NCI-H187 treated with DMSO at 0.1 percent for 48 hours (cell line): ENCODE measurements around the gene ITPRID1.

Experiments used
- DNase-seq: peaks from one replicate; lab custom pipeline; 2025; lab: John Stamatoyannopoulos, UW

ITPRID1 gene

GRCh38 chr7:31633894-31634494 is 120.1 kb downstream of the ITPRID1 start:
- no peak for DNase-seq

GRCh38 chr7:31640381-31640780 is 126.5 kb downstream of the ITPRID1 start:
- no peak for DNase-seq

DNA sequence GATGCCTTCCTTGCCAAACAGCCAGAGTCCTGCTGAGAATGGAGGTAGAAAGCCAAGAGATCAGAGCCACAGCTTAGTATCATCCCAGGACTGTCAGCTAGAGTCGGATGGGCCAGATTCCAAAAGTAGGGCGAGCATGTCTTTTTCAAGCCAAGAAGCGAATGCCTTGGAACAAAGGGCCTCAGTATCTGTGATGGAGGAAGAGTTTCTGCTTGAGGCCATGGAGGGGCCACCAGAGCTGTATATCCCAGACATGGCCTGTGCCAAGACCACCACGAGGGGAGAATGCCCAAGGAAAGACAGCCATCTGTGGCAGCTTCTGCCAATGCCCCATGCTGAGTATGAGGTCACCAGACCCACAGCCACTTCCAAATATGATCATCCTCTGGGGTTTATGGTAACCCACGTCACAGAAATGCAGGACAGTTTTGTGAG is 128.8 kb downstream of the ITPRID1 start:
- no peak for DNase-seq

- DNase-seq, result no peak
Observed at GRCh38 chr7:31646942-31647341, 133.1 kb downstream of the ITPRID1 start.

- no peak for DNase-seq
Observed at GRCh38 chr7:31647511-31647910, 133.6 kb downstream of the ITPRID1 start.

- DNase-seq, result no peak
Observed at GRCh38 chr7:31648288-31648687, 134.4 kb downstream of the ITPRID1 start.

GRCh38 chr7:31648880-31649279 is 135.0 kb downstream of the ITPRID1 start:
- no peak for DNase-seq

DNA sequence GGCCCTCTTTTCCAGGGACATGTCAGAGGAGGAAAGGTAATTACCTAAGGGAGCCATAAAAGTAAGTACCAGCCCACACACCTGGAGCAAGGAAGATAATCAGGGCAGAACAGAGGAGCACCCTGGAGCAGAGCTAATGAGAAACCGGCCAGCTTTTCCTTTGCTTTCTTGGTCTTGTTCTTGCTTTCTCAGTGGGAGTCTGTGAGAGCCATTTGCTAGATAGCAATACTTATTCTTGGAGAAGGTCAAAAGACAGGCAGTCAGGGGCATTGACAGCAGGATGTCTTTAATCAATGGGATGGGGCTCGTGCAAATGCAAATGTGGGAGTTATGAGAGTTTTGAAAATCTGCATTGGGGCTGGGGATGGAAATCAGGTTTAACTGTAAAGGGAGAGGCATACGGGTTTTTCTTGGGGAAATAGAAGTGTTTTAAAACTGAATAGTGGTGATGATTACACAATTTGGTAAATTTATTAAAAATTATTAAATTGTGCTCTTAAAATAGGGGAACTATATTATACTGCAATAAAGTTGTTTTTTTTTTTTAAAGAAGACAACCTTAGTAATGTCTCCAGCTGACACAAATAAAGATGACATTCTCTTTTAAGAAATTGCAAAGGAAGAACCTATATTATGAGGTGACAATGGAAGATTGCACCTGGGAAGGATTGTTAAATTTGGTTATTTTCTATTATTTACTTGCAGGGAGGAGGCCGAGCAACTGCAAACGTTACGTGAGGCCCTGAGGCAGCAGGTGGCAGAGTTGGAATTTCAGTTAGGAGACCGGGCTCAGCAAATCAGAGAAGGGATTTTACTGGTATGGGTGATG is 137.6 kb downstream of the ITPRID1 start:
- no peak for DNase-seq

DNA sequence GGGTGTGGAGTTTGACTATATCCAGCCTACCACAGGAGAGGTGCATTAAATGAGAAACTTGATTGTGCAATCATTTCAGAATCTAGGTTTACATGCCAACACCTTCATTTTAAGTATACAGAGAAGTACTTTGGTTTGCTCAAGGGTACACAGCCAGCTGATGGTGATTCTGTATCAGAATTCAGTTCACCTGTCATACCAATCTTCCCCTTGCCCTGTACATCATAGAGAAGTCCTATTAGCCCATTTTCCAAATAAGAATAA is 138.1 kb downstream of the ITPRID1 start:
- DNase-seq, result no peak

GRCh38 chr7:31663072-31663471 is 149.2 kb downstream of the ITPRID1 start:
- DNase-seq, result no peak

- DNase-seq, result no peak
Observed at GRCh38 chr7:31664890-31665289, 151.0 kb downstream of the ITPRID1 start.

- DNase-seq, result no peak
Observed at GRCh38 chr7:31665546-31665945, 151.7 kb downstream of the ITPRID1 start.

DNA sequence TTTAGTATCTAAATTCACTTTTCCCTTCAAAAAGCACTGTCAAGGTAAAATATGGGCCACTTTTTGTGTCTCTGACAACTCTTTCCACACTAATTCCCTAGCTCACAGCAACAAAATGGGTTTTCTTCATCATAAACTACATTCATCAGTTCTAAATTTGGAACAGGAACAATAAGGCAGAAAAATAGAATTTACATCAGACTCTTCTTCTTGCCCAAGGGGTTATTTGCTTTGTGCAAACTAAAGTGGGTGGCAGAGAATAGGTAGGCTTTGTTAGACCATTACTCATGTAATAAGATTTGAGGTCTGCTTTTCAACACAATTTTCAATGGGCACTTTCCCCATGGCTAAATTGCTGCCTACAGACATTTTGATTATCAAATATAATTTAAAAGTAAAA is 155.6 kb downstream of the ITPRID1 start:
- no peak for DNase-seq

- no peak for DNase-seq
Observed at GRCh38 chr7:31679574-31680305, 165.8 kb downstream of the ITPRID1 start.

- DNase-seq, result no peak
Observed at GRCh38 chr7:31683445-31684225, 169.7 kb downstream of the ITPRID1 start.

DNA sequence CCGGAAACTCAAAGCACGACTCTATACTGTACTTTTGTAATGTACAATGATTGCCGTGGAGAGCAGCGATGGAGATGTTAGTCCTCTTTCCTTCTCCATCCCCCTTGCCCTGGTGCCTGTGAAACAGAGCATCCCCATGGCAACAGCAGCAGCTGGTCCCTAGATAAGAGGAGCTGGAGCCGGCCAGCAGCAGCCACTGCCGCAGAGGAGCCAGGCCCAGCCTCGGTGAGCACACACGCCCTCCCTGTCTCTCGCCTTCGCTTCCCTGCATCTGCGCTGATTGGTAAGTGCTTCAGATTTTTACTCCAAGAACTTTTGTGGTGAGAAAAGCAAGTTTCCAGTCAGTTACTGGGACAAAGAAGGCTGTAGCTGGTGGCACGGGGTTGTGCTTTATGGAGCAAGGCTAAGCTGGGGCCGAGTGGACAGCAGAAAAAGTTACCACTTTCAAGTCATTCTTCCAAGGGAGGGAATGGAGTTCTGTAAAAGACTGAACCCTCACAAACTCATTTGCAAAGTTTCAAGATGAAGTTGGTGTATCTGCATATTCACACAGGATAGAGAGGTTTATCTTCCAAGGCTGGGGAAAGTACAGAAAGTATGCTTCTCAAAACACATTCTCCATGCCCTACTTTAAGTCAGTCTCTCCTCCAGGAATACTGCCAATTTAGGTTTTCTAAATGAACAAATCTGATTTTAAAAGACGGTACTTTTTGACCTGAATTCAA is 173.3 kb downstream of the ITPRID1 start, which contains the start of gene PPP1R17:
TSS of gene PPP1R17 (plus strand) at position 192 of the 725 bp plus-strand sequence. CDS start 5,227 bp downstream, outside the sequence.
- no peak for DNase-seq

- no peak for DNase-seq
Observed at GRCh38 chr7:31688372-31688771, 174.5 kb downstream of the ITPRID1 start.

- DNase-seq, result no peak
Observed at GRCh38 chr7:31688996-31689395, 175.1 kb downstream of the ITPRID1 start.

DNA sequence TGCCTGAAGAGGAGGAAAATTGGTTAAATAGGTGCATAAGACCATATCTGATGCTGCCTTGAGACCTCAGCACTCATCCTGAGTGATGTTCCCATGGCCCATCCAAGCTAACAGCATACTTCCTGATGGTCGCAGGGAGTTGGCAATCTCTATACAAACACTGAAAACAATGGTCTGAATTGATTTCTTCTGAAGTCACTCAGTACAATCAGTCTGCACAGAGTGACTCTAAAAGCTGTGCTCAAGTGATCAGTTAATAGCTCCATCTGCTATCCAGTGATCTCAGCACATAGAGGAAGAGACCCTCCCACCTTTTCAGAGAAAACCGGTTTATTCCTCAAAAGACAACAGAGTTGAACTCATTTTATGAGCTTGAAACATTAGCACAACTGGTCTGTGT is 177.0 kb downstream of the ITPRID1 start:
- no peak for DNase-seq

GRCh38 chr7:31692451-31692850 is 178.6 kb downstream of the ITPRID1 start:
- no peak for DNase-seq

DNA sequence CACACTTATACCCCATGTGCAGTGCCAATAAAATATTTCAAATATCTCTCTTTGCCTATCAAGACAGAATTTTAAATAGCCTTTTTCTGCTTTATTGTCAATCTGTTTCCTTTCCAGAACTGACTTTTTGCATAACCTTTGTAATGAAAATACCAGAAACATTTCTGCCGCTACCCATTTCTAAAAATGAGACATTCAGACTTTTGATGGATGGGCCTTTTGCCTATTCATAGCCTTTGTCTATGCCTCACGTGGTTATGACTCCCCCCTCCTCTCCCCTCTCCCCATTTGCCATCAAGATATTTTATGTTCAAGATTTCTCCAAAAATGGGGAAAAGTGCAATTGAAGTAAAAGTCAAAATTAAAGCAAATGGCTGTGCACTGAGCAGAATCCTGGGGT is 179.0 kb downstream of the ITPRID1 start:
- no peak for DNase-seq
